Stimulated activated CD4-positive, alpha-beta T cell treated with anti-CD3 and anti-CD28 coated beads, Interleukin-15, amount 100 ng/mL, for 24 hours (primary cell): ENCODE measurements around the gene AP1M1.
"Not testable (repeated sequence)": the region's sequence is repeated elsewhere in the genome, so short reads cannot be mapped to it uniquely, and the experiment has no call there.

Experiments used
- DNase-seq: peaks from one replicate; pipeline ENCODE4 v3.0.0-alpha.2; 2020

Gene AP1M1

DNA sequence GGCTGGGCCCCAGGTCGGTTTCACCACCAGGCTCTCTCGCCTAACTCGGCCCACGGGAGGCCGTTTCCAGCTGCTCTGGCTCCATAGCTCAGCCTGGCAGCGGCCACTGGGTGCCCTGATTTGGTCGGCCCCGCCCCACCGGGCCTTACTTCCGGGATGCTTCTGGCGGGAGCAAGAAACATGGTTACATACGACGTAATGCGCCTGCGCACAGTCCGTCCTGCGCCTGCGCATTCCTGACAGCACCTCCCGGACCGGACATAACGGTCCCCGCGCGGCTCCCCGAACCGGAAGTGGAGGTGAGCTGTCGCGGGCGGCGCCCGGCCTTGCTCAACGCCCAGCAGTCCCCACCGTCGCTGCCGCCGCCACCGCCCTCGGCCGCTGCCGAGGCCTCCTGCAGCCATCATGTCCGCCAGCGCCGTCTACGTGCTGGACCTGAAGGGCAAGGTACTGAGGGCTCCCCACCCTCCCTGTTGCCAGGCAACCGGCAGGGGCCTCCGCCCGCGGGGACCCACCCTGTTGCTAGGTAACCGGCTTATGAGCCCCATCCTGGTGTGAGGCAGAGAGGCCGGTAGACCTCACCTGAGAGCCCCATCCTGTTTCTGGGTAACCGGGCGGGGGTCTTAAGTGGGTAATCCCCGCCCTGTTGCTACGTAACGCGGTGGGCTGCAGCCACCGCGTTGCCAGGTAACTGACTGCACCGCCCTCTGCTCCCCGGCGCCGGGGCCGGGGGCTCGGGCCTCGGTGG, at the start of gene AP1M1:
Gene AP1M1 (plus strand): TSS at position 290 of the 748 bp plus-strand sequence. CDS start 116 bp downstream, at position 406.
- DNase-seq: peak; percentile 99

DNA sequence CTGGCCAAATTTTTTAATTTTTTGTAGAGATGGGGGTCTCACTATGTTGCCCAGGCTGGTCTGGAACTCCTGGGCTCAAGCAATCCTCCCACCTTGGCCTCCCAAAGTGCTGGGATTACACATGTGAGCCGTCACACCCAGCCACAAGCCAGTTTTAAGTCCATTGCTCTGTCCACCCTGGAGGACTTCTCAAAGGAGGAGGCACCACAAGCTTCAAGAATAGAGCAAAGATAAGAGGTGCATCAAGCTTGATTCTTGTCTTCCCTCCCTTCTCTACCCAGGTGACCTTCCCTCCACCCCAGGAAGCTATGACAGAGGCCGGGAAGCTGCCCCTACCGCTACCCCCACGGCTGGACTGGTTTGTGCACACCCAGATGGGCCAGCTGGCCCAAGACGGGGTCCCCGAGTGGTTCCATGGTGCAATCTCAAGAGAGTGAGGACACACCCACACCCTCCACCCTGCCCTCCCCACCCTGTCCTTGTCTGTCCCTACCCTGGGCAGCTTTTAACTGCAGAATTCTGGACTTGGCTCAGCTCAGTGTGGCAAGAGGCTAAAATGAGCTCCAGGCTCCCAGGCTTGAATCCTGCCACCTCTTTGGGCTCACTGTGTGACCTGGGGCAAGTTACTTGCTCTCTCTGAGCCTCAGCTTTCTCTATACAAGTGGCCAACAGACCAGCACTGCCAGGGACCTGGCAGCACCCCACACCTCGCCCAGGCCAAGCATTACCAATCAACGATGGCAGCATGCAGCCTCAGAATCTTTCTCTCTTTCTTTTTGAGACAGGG, 49.1 kb upstream of the AP1M1 start:
- no peak for DNase-seq

DNA sequence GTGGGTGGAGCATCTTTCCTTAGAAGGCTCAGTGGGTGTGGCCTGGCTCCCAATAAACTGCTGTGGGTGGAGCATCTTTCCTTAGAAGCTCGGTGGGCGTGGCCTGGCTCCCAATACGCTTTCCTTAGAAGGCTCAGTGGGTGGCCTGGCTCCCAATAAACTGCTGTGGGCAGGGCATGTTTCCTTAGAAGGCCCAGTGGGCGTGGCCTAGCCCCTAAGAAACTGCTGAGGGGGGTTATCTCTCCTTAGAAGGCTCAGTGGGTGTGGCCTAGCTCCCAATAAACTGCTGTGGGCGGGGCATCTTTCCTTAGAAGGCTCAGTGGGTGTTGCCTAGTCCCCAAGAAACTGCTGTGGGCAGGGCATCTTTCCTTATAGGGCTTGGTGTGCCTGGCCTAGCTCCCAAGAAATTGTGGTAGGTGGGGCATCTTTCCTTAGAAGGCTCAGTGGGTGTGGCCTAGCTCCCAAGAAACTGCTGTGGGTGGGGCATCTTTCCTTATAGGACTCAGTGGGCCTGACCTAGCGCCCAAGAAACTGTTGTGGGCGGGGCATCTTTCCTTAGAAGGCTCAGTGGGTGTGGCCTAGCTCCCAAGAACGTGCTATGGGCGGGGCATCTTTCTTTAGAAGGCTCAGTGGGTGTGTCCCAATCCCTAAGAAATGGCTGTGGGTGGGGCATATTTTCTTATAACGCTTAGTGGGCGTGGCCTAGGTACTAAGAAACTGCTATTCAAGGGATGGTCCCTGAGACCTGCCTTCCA, 44.0 kb upstream of the AP1M1 start:
- DNase-seq: no peak

DNA sequence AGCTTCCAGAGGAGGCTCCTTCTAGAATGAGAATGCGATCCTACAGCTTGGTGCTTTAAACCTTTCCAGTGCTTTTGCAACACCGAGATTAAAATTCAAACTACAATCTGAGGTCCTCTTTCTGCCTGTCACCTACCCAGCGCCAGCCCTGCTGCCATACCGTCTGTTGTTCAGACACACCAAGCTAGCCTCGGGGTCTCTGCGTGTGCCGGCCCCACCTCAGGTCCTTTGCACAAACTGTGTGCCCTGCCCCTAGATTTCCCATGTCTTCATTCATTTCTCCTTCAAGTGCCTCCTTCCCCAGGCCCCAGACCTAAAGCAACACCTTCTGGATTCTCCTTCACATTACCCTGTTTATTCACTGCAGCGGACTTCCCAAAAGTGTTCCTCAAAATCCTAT, 43.2 kb upstream of the AP1M1 start:
- no peak for DNase-seq

DNA sequence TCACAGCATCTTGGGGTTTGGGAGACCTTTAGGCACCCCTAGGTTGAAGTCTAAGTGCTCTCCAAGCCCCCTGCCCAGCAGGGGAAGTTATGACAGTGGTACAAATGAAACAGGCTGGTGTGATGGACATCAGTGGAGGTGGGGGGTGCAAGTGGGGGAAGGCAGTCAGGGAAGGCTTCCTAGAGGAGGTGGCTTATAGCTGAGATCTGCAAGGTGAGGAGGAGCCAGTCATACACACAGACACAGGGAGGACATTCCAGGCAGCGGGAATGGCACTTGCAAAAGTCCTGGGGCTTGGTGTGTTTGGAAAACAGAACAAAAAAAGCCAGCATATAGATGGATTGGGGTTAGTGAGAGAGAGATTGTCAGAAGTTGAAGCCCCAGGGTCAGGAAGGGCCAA, 42.6 kb upstream of the AP1M1 start:
- DNase-seq: no peak

DNA sequence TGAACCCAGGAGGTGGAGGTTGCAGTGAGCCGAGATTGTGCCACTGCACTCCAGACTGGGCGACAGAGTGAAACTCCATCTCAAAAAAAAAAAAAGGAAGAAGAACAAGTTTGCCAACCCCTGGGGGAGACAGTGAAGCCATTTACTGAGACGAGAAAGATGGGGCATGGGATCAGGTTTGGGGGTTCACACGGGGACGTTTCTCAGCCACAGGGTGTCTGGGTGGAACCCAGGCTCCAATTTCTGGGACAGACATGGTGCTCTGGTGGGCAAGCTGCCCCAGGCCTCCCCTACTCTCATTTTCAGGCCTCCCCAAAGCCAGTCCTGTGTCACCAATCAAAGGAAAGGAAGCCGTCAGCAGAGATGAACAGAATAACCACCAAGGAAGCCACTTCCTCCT, 40.8 kb upstream of the AP1M1 start:
- DNase-seq: no peak

DNA sequence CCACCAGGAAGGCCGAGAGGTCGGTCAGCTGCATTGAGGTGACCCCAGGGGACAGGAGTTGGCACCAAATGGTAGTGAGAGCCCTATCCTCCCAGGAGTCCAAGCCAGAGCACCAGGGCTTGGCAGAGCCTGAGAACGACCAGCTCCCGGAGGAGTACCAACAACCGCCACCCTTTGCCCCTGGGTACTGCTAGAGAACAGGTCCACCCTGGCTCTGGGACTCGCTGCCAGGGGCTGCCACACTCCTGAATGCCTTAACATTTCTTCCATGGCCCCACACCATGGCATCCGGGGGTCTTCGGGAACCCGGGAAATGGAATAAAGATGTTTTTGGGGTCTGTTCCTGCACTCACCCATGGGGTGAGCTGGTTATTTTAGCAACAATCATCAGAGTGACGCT, 40.1 kb upstream of the AP1M1 start:
- no peak for DNase-seq

DNA sequence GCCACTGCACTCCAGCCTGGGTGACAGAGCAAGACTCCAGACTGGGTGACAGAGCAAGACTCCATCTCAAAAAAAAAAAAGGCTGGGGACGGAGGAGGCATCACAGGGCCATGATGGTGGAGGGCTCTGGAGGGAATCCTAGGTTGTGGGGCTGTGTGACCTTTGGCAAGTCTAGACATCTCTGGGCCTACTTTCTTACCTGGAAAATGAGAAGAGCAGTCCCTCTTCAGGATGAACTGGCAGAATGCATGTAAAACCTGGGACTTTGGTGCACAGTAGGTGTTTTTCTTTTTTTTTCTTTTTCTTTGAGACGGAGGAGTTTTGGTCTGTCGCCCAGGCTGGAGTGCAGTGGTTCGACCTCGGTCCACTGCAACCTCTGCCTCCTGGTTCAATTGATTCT, 38.1 kb upstream of the AP1M1 start:
- no peak for DNase-seq

DNA sequence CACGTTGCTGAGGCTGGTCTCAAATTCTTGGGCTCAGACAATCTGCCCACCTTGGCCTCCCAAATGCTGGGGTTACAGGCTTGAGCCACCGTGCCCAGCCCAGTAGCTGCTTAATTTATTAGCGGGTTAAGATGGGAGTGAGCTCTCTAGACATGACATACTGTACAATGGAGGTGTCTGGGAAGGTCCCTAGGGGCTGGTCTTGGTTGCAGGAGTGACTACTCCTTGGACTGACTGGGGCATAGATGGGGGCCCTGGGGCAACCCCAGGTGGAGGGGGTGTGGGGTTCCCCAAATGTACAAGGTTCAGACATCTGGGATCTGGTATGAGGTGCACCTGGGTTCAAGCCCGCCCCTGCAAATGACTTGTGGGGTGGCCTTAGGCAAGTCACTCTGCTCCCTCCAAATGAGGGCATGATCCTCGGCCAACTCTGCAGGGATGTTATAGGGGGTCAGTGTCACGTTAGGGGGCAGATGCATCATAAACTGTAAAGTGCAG, 37.2 kb upstream of the AP1M1 start:
- no peak for DNase-seq

DNA sequence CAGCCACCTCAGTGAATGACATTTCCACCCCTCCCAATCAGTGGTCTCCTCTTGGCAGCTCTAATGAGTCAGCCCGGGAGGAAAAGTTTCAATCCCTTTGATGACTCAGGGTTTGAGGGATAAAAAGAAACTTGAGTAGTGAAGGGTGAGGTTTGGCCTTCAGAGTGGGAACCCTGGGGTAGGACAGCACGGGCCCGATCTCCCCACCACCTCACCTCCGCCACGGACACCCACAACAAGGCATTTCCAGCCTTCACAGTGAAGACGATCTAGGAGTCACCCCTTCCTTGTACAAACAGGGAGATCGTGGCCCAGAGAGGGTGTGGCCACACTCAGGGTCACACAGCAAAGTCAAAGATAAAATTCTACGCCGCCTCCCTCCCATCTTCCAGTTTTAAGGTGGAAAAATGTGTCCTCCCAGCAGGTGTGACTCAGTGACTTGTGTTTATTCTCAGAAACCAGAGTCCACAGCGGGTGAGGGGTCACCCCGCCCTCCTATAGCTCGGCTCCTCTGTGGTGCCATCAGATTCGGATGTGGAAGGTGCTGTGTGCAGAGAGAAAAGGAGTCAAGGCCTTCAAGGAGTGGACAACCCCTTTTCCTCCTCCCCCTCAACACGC, 36.7 kb upstream of the AP1M1 start:
- DNase-seq: peak; percentile 76

DNA sequence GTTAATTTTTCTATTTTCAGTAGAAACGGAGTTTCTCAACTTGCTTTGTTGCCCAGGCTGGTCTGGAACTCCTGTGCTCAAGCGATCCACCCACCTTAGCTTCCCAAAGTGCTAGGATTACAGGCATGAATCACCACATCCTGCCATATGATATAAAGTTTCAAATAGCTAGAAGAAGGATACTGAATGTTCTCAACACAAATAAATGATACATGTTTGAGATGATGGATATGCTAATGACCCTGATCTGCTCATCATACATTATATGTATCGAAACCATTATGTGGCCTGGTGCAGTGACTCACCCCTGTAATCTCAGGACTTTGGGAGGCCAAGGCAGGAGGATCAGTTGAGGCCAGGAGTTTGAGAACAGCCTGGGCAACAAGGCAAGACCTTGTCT, 35.9 kb upstream of the AP1M1 start:
- peak; percentile 52 for DNase-seq

DNA sequence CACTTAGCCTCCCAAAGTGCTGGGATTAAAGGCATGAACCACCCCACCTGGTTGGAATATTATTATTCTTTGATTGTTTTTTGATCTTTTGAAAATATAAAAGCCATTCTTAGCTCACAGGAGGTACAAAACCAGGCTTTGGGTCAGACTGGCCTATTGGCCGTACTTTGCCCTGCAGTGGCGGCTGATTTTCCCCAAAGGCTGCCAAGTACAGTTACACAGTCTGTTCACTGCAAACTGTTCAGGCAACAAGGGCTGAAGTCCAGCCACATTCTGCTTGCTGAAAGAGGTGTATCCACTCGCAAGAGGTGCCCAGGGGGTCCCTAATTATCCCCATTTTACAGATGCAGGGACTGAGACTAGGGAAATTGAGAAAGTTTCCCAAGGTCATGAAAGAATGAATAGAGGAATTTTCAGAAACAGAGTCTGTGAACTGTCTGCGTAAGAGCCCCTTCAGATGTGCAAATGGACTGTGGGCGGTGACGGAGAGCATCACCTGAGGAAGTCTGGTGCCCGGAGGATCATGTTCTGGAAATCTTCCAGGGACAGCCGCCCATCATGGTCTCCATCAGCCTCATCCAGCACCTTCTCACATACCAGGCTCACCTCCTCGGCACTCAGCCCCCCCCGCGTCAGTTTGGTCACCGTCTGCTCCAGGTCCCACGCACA, 33.4 kb upstream of the AP1M1 start:
- DNase-seq: no peak

DNA sequence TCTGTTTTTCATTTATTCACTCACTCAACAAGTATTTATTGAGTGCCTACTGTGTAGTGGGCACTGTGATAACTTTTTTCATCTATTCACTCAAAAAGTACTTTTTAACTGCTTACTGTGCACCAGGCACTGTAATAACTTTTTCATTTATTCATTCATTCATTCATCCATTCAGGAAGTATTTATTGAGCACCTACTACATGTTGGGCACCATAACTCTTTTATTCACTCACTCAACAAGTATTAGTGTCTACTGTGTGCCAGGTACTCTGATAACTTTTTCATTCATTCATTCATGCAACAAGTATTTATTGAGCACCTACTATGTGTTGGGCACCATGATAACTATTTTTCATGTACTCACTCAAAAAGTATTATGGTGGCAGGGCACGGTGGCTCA, 31.3 kb upstream of the AP1M1 start:
- DNase-seq: no peak

DNA sequence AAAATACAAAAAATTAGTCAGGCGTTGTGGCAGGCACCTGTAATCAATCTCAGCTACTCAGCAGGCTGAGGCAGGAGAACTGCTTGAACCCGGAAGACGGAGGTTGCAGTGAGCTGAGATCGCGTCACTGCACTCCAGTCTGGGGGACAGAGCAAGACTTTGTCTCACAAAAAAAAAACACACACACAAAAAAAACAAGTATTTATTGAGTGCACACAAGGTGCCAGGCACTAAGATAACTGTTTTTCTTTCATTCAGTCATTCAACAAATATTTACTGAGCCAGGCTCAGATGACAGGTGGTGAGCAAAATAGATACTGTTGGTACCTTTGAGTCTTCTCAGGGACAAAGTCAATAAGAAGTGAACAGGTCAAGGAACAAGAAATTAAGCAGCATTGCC, 30.7 kb upstream of the AP1M1 start:
- DNase-seq: no peak

DNA sequence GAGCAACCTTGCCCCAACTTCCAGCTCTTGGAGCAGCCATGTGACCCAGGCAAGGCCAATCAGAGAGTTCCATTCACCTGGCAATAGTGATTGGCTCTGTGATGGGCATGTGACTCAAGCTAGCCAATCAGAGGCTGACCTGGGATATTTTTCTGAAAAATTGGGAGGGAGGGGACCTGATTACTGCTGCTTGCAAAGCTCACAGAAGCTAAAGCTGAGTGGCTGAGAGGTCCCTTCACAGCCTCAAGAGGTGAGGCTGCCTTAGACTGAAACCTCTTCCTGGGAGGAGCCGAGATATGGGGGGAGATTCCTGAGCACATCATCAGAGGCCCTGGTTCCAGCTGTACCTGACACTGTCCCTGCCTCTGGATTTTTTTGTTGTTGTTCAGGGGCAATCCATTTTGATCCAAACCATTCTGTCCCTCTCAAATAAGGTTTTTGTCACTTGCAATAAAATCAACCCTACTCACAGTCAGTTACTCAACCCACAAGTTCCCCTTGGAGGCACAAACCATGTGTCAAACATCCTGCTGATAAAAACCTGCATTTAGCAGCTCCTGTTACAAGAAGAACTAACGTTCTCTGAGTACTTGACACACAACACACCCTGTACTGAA, 29.1 kb upstream of the AP1M1 start:
- DNase-seq: no peak

DNA sequence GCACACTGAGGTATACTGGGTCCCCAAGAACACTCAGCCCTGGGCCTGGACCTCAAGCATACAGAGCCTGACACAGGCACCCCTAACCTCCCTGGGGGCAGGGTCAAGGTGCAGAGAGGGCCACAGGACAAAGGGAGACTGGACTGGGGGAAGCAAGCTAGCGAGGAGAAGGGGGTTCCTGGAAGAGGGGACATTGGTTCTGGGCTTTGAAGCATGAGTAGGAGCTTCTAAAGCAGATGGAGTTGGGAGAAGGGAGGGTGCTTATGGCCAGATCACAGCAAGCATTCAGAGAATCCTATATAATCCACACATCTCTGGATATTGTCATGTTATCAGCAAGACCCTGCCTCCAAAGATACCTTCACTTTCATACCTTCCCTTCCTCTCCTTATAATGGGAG, 27.6 kb upstream of the AP1M1 start:
- DNase-seq: no peak

DNA sequence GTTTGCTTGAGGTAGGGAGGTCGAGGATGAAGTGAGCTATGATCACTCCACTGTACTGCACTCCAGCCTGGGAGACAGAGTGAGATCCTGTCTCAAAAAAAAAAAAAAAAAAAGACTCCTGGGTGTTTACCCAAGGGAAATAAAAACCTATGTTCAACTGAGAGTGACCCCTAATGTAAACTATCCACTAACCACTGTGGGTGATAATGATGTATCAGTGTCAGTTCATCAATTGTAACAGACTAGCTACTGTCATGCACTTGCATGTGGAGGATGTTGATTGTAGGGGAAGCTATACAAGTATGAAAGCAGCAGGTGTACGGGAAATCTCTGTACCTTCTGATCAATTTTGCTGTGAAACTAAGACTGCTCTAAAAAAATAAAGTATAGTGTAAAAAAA, 21.8 kb upstream of the AP1M1 start:
- no peak for DNase-seq

DNA sequence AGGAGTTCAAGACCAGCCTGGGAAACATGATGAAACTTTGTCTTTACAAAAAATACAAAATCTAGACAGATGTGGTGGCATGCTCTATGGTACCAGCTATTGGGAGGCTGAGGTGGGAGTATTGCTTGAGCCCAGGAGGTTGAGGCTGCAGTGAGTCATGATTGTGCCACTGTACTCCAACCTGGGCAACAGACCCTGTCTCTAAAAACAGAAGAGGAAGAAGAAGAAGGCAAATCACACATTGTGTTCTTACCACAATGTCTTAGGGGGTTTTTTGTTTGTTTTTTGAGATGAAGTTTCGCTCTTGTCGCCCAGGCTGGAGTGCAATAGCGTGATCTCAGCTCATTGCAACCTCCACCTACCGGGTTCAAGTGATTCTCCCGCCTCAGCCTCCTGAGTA, 18.8 kb upstream of the AP1M1 start:
- not testable (repeated sequence) for DNase-seq

DNA sequence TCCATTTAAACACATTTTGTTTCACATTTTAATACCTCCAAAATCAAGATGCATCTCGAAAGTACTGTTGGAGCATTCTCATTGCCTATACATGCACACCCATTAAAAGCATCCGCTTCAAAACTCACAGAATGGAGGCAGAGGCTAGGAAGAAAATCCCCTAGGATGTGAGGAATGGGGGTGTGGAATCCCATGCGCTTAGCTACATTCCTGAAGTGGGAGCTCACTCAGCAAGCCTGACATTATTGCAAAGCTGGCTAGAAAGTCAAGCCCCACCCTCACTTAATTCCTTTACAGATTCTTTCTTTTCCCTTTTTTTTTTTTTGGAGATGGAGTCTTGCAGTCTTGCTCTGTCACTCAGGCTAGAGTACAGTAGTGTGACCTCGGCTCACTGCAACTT, 17.1 kb upstream of the AP1M1 start:
- DNase-seq: no peak

DNA sequence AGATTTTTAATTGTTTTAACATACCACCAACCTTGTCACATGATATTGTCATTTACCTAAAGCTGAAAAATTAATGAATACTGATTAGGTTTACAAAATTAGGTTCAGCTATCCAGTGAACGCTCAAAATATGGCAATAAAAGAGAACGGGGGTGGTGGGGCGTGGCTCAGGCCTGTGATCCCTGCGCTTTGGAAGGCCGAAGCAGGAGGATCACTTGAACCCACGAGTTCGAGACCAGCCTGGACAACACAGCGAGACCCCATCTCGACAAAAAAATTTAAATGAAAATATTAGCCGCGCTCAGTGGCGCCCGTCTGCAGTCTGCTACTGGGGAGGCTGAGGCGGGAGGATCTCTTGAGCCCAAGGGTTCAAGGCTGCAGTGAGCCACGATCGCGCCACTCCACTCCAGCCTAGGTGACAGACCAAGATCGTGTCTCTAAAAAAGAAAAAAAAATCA, 13.0 kb upstream of the AP1M1 start:
- no peak for DNase-seq

DNA sequence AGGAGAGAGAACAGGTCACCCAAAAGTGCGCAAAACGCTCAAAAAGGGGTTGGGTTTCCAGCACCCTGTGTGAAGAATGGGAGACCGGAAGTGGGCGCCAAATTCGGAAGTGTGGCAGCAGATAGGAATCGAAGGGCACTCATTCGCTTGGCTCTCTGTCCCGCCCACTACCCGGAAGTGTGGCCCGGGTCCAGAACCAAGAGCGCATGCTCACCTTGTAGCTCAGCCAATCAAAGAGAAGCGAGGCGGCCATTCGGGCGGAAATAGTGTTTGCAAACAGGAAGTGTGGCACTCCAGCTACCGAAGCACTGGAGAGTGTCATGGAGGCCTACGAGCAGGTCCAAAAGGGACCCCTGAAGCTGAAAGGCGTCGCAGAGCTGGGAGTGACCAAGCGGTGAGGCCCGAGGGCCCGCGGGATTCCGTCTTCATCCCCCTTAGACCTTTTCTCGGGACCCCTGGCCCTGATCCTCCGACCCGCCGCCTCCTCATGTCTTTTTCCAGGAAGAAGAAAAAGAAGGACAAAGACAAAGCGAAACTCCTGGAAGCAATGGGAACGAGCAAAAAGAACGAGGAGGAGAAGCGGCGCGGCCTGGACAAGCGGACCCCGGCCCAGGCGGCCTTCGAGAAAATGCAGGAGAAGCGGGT, 12.5 kb upstream of the AP1M1 start, which contains the start of gene FAM32A:
Gene FAM32A (plus strand): TSS at position 288 of the 645 bp plus-strand sequence. CDS start 33 bp downstream, at position 321.
- peak; percentile 99 for DNase-seq
